ENCODE results near the gene REEP1. TPM values are rescaled to one million over a fixed set of nuclear protein-coding genes. Genes with fewer than 3 reads are reported as not detected.

REEP1 gene
- polyA plus RNA-seq, 1 donor from 2014 or later: not detected

GRCh38 chr2:86193901-86194567, 143.4 kb downstream of the REEP1 start:
- H3K4me3 Mint-ChIP-seq: peak overlapping the region; percentile 88 to 99 (median 96)
- H3K4me1 Mint-ChIP-seq: peaks cover 29 to 39% (median 37%) of the 10 kb centered on the region in 3 donors
- H3K27me3 Mint-ChIP-seq: no peaks in the 10 kb centered on the region
- H3K9me3 Mint-ChIP-seq: no peaks in the 10 kb centered on the region
- H3K27ac Mint-ChIP-seq: peak overlapping the region; percentile 57 to 98 (median 86)
- H3K36me3 Mint-ChIP-seq: no peaks in the 10 kb centered on the region

- no peaks in the 10 kb centered on the region for H3K36me3 Mint-ChIP-seq
- no peaks in the 10 kb centered on the region for H3K27me3 Mint-ChIP-seq
- peak overlapping the region in 2 of 4 donors; percentile 10 to 52 for H3K4me3 Mint-ChIP-seq
- H3K4me1 Mint-ChIP-seq: peaks cover 51 to 54% (median 54%) of the 10 kb centered on the region in 3 donors
- no peaks in the 10 kb centered on the region for H3K9me3 Mint-ChIP-seq
- H3K27ac Mint-ChIP-seq: peak overlapping the region in 1 of 3 donors; percentile 67
Measured at GRCh38 chr2:86189782-86190416, 147.5 kb downstream of the REEP1 start.

GRCh38 chr2:86186431-86186830, 151.0 kb downstream of the REEP1 start:
- Mint-ChIP-seq H3K9me3 (no peaks in the 10 kb centered on the region), H3K27ac (peak overlapping the region; percentile 4 to 80 (median 68)), H3K36me3 (no peaks in the 10 kb centered on the region), H3K4me1 (peaks cover 41 to 50% (median 47%) of the 10 kb centered on the region in 3 donors), H3K27me3 (no peaks in the 10 kb centered on the region), H3K4me3 (peak overlapping the region in 1 of 4 donors; percentile 59)

- Mint-ChIP-seq H3K4me3 (peak overlapping the region; percentile 45 to 60 (median 54)), H3K9me3 (no peaks in the 10 kb centered on the region), H3K4me1 (peaks cover 41 to 50% (median 45%) of the 10 kb centered on the region in 3 donors), H3K36me3 (no peaks in the 10 kb centered on the region), H3K27ac (peak overlapping the region; percentile 79 to 91 (median 80)), H3K27me3 (no peaks in the 10 kb centered on the region)
Measured at GRCh38 chr2:86185517-86186212, 151.8 kb downstream of the REEP1 start.

- H3K9me3 Mint-ChIP-seq: no peaks in the 10 kb centered on the region
- H3K4me1 Mint-ChIP-seq: peaks cover 16 to 31% (median 24%) of the 10 kb centered on the region in 3 donors
- H3K36me3 Mint-ChIP-seq: peaks cover 4% of the 10 kb centered on the region
- no peak overlapping the region for H3K27ac Mint-ChIP-seq
- H3K4me3 Mint-ChIP-seq: no peak overlapping the region
- H3K27me3 Mint-ChIP-seq: no peaks in the 10 kb centered on the region
Measured at GRCh38 chr2:86176597-86176996, 160.8 kb downstream of the REEP1 start.

- no peak overlapping the region for H3K27ac Mint-ChIP-seq
- H3K27me3 Mint-ChIP-seq: no peaks in the 10 kb centered on the region
- H3K9me3 Mint-ChIP-seq: no peaks in the 10 kb centered on the region
- H3K4me3 Mint-ChIP-seq: no peak overlapping the region
- peaks cover 4% of the 10 kb centered on the region for H3K36me3 Mint-ChIP-seq
- H3K4me1 Mint-ChIP-seq: peaks cover 16 to 31% (median 24%) of the 10 kb centered on the region in 3 donors
Measured at GRCh38 chr2:86175828-86176227, 161.6 kb downstream of the REEP1 start.

GRCh38 chr2:86174445-86174844, 163.0 kb downstream of the REEP1 start:
- no peak overlapping the region for H3K27ac Mint-ChIP-seq
- no peaks in the 10 kb centered on the region for H3K27me3 Mint-ChIP-seq
- H3K36me3 Mint-ChIP-seq: peaks cover 6% of the 10 kb centered on the region
- peaks cover 16 to 31% (median 24%) of the 10 kb centered on the region in 3 donors for H3K4me1 Mint-ChIP-seq
- H3K4me3 Mint-ChIP-seq: peak overlapping the region in 2 of 4 donors; percentile 24 to 41
- no peaks in the 10 kb centered on the region for H3K9me3 Mint-ChIP-seq

GRCh38 chr2:86172610-86173009, 164.8 kb downstream of the REEP1 start:
- Mint-ChIP-seq H3K36me3 (peaks cover 12% of the 10 kb centered on the region), H3K27me3 (no peaks in the 10 kb centered on the region), H3K4me3 (no peak overlapping the region), H3K27ac (no peak overlapping the region), H3K9me3 (no peaks in the 10 kb centered on the region), H3K4me1 (peaks cover 16 to 31% (median 21%) of the 10 kb centered on the region in 3 donors)

GRCh38 chr2:86171295-86171694, 166.1 kb downstream of the REEP1 start:
- H3K27ac Mint-ChIP-seq: no peak overlapping the region
- H3K4me3 Mint-ChIP-seq: no peak overlapping the region
- H3K4me1 Mint-ChIP-seq: peaks cover 13 to 29% (median 19%) of the 10 kb centered on the region in 3 donors
- H3K36me3 Mint-ChIP-seq: peaks cover 12% of the 10 kb centered on the region
- no peaks in the 10 kb centered on the region for H3K27me3 Mint-ChIP-seq
- no peaks in the 10 kb centered on the region for H3K9me3 Mint-ChIP-seq

GRCh38 chr2:86170449-86170848, 167.0 kb downstream of the REEP1 start:
- no peak overlapping the region for H3K4me3 Mint-ChIP-seq
- peaks cover 11 to 20% (median 12%) of the 10 kb centered on the region in 3 donors for H3K4me1 Mint-ChIP-seq
- H3K27ac Mint-ChIP-seq: no peak overlapping the region
- H3K36me3 Mint-ChIP-seq: peaks cover 12% of the 10 kb centered on the region
- no peaks in the 10 kb centered on the region for H3K9me3 Mint-ChIP-seq
- H3K27me3 Mint-ChIP-seq: no peaks in the 10 kb centered on the region

Other genes starting within 250 kb of the REEP1 start
- gene POLR1A, start 231.7 kb downstream of the REEP1 start, polyA plus RNA-seq: 2.7 TPM
- 47.9 TPM for gene PTCD3, start 231.4 kb downstream of the REEP1 start, polyA plus RNA-seq
- 53.7 TPM for gene IMMT, start 142.2 kb downstream of the REEP1 start, polyA plus RNA-seq
- 36.9 TPM for gene MRPL35, start 138.2 kb downstream of the REEP1 start, polyA plus RNA-seq
- 14.2 TPM for gene KDM3A, start 103.7 kb upstream of the REEP1 start, polyA plus RNA-seq
- 77.1 TPM for gene CHMP3, start 225.8 kb upstream of the REEP1 start, polyA plus RNA-seq